HepG2 (cell line): ENCODE data around the gene CLEC2B. TPM values are rescaled to one million over a fixed set of nuclear protein-coding genes. Genes with fewer than 3 reads are reported as not detected.

Experiments
- HNF4A ChIP-seq: sonication (generic); formaldehyde crosslinking; IDR thresholded peaks from 2 replicates; pipeline ENCODE4 v1.4.0; 2020; ENCODE audit warnings: missing genetic modification reagents
- HNRNPL ChIP-seq: fragments of 200-400 bp; formaldehyde crosslinking; IDR thresholded peaks from 2 replicates; pipeline ENCODE4 v1.6.1; 2017; ENCODE audit warnings: mild to moderate bottlenecking, low read depth, low read length
- HOXD1 ChIP-seq: sonication (generic); formaldehyde crosslinking; IDR thresholded peaks from 2 replicates; pipeline ENCODE4 v1.5.0; 2020; ENCODE audit warnings: missing genetic modification reagents
- IRX3 ChIP-seq: sonication (generic); formaldehyde crosslinking; IDR thresholded peaks from 2 replicates; pipeline ENCODE4 v1.8.1; 2023; ENCODE audit warnings: mild to moderate bottlenecking, low read depth, missing genetic modification reagents, borderline replicate concordance
- NCOA2 ChIP-seq: sonication (generic); formaldehyde crosslinking; IDR thresholded peaks from 2 replicates; pipeline ENCODE4 v1.8.0; 2022; ENCODE audit warnings: inconsistent platforms
- SALL1 ChIP-seq: sonication (generic); formaldehyde crosslinking; IDR thresholded peaks from 2 replicates; pipeline ENCODE4 v1.8.0; 2022; ENCODE audit warnings: mild to moderate bottlenecking, missing genetic modification reagents
- SRSF1 ChIP-seq: fragments of 200-400 bp; formaldehyde crosslinking; optimal IDR thresholded peaks from 2 replicates; pipeline ENCODE3; 2017; ENCODE audit warnings: mild to moderate bottlenecking, low read depth, low read length, moderate library complexity
- TCF7L2 ChIP-seq: IDR thresholded peaks from 2 replicates; pipeline ENCODE4 v1.6.1; 2011; ENCODE audit warnings: mild to moderate bottlenecking, low read depth, low read length, moderate library complexity
- YY1 ChIP-seq: IDR thresholded peaks from 2 replicates; pipeline ENCODE4 v1.6.1; 2011; ENCODE audit warnings: low read length, low read depth, moderate library complexity, mild to moderate bottlenecking; ENCODE audit not compliant: insufficient read depth, insufficient replicate concordance
- ZNF253 ChIP-seq: sonication (generic); formaldehyde crosslinking; IDR thresholded peaks from 2 replicates; pipeline ENCODE4 v1.8.0; 2022; ENCODE audit warnings: mild to moderate bottlenecking, missing genetic modification reagents, borderline replicate concordance
- ZNF280B ChIP-seq: sonication (generic); formaldehyde crosslinking; IDR thresholded peaks from 2 replicates; pipeline ENCODE4 v1.5.0; 2020; ENCODE audit warnings: missing genetic modification reagents, mild to moderate bottlenecking, borderline replicate concordance
- ZNF530 ChIP-seq: sonication (generic); formaldehyde crosslinking; IDR thresholded peaks from 2 replicates; pipeline ENCODE4 v1.5.0; 2020; ENCODE audit warnings: low read depth, mild to moderate bottlenecking, missing genetic modification reagents
- ZNF563 ChIP-seq: sonication (generic); formaldehyde crosslinking; IDR thresholded peaks from 2 replicates; pipeline ENCODE4 v1.8.0; 2022; ENCODE audit warnings: mild to moderate bottlenecking, moderate library complexity, missing genetic modification reagents
- ZNF580 ChIP-seq: IDR thresholded peaks from 2 replicates; pipeline ENCODE4 v1.6.1; 2016; ENCODE audit warnings: low read depth, borderline replicate concordance
- ZNF619 ChIP-seq: sonication (generic); formaldehyde crosslinking; IDR thresholded peaks from 2 replicates; pipeline ENCODE4 v1.4.0; 2020; ENCODE audit warnings: mild to moderate bottlenecking, missing genetic modification reagents
- polyA plus RNA-seq, 8 experiments: library from polyadenylated mRNA; depleted of rRNA in 3 of 8; stranded (reverse) in 7 of 8; unstranded in 1 of 8; fragments of >200 nt; fragmentation: Illumina TruSeq in 4 of 8; extraction: Trizol in 4 of 8; gene quantifications; 2 replicates each; pipeline versions ENCODE4 v1.2.1 to v1.2.3, GENCODE V29; 2011 to 2016; ENCODE audit warnings: low read depth in 4 of 8, missing spikeins in 1 of 8, mixed read lengths in 1 of 8; ENCODE audit not compliant: insufficient read depth in 1 of 8
- total RNA-seq, 5 experiments: library from RNA; depleted of rRNA; stranded (reverse); fragments of >200 nt; fragmentation: Illumina TruSeq; extraction: Trizol; gene quantifications; 2 replicates each; pipeline ENCODE4 v1.2.3, GENCODE V29; 2016; ENCODE audit warnings: low read depth in 1 of 5
- TF ChIP-seq, protein P1 (sequence below): sonication (generic); formaldehyde crosslinking; IDR thresholded peaks from 2 replicates; pipeline ENCODE4 v1.5.0; 2020; ENCODE audit warnings: mild to moderate bottlenecking, missing genetic modification reagents, moderate library complexity

The CLEC2B gene
- total and polyA plus RNA-seq, 2 of the 13 experiments (the other 11 are each of a cell fraction or from before 2014, with no cell fraction given) = not detected

DNA sequence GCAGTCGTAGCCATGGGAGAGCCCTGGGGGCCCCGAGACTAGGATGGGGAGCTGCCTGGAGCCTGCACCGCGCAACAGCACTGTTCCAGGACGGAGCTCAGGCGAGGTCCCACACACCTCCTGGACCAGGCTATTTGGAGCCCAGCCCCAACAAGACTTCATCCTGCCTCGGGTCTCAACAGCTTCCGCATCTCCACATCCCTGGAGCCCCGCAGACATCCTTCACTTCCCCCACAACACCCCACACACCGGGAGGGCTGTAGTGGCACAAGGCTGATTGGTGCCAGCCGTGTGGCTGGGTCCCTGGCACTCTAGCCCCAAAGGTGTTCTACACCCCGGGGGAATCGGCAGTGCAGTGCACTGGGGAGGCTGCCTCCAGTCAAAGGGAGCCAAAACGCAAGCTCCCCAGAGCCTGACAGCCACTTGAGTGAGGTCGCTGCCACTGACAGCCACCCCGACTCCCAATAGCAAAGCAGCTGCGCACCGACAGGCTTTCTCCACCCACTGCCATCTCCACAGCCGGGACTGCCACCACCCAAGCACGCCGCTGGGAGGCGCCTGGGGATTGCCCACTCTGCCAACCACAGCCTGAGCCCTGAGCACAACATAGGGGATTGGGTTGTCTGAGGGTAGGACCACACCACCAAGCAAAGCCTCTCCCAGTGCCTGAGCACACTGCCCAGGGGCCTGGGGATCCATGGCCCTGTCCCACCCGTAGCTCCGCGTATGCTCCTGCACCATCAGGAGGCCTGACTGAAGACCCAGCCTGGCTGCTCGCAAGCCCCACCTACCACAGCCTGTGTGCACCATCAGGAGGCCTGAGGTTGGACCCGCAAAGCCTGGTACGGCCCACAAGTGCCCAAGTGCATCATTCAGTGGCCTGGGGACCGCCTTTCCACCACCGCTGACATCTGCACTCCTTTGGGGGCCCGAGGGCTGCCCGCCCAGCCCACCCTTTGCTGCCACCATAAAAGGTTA lies 55.0 kb downstream of the CLEC2B start (continued):
- TF ChIP-seq, protein P1, sequence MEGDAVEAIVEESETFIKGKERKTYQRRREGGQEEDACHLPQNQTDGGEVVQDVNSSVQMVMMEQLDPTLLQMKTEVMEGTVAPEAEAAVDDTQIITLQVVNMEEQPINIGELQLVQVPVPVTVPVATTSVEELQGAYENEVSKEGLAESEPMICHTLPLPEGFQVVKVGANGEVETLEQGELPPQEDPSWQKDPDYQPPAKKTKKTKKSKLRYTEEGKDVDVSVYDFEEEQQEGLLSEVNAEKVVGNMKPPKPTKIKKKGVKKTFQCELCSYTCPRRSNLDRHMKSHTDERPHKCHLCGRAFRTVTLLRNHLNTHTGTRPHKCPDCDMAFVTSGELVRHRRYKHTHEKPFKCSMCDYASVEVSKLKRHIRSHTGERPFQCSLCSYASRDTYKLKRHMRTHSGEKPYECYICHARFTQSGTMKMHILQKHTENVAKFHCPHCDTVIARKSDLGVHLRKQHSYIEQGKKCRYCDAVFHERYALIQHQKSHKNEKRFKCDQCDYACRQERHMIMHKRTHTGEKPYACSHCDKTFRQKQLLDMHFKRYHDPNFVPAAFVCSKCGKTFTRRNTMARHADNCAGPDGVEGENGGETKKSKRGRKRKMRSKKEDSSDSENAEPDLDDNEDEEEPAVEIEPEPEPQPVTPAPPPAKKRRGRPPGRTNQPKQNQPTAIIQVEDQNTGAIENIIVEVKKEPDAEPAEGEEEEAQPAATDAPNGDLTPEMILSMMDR = peak; percentile 90
- TF ChIP-seq SRSF1 (no peak), IRX3 (CRISPR knock-in tag) (no peak), HNRNPL (peak; percentile 66; the same call in 1 of the 2 replicates), ZNF280B (CRISPR knock-in tag) (peak; percentile 25; the same call in 1 of the 2 replicates), YY1 (peak; percentile 23), TCF7L2 (no peak), ZNF530 (no peak), NCOA2 (CRISPR knock-in tag) (no peak), ZNF580 (no peak), ZNF563 (CRISPR knock-in tag) (no peak), HNF4A (CRISPR knock-in tag) (no peak), ZNF619 (0 out of 2 replicates have a peak, but pooled peaks have one; percentile 35), ZNF253 (no peak), SALL1 (CRISPR knock-in tag) (peak; percentile 24; the same call in 1 of the 2 replicates), HOXD1 (CRISPR knock-in tag) (no peak)
